ENCODE measurements around the gene FKBP2.

FKBP2 gene

GRCh38 chr11:64240435-64241240 lies at the start of gene FKBP2:
TSS of gene FKBP2 (plus strand) at chr11:64241095. CDS start at chr11:64242388, 1,293 bp downstream.
- peak; percentile 89 for DNase-seq

GRCh38 chr11:64192434-64192833 lies 48.5 kb upstream of the FKBP2 start:
- DNase-seq, result no peak

GRCh38 chr11:64196626-64197025 lies 44.3 kb upstream of the FKBP2 start:
- no peak for DNase-seq

DNA sequence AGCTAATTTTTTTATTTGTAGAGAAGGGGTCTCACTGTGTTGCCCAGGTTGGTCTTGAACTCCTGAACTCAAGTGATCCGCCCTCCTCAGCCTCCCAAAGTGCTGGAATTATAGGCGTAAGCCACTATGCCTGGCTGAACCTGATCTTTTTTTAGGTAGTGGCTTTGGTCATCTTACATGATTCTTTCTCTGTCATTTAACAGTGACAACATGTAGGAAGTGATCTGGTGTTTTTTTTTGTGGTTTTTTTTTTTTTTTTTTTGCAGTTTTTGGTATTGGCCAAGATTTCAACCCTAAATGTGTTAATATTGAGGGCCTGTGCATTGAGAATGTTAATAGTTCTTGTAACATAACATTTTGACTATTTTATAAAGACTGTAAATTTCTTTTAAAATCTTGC lies 42.4 kb upstream of the FKBP2 start:
- no peak for DNase-seq

- no peak for DNase-seq
Measured at GRCh38 chr11:64201543-64201942, 39.4 kb upstream of the FKBP2 start.

DNA sequence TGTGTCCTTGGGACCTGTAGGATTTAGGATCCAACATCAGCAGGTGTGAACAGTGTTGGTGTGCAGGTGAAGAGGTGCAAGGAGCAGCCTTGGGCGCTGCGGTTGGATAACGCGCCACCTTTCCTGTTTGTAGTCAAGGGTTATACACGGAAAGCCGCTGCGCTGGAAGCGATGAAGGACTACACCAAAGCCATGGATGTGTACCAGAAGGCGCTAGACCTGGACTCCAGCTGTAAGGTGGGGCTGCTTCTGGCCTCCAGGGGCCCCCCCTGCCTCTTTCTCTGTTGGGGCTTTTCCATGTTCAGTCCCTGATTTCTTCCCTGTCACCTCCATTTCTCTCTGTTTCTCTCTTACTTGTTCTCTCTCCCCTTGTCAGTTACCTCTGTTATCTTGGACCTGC lies 37.9 kb upstream of the FKBP2 start:
- no peak for DNase-seq

GRCh38 chr11:64203421-64204079 lies 37.3 kb upstream of the FKBP2 start:
- no peak for DNase-seq

GRCh38 chr11:64204080-64204440 lies 36.8 kb upstream of the FKBP2 start:
- no peak for DNase-seq

DNA sequence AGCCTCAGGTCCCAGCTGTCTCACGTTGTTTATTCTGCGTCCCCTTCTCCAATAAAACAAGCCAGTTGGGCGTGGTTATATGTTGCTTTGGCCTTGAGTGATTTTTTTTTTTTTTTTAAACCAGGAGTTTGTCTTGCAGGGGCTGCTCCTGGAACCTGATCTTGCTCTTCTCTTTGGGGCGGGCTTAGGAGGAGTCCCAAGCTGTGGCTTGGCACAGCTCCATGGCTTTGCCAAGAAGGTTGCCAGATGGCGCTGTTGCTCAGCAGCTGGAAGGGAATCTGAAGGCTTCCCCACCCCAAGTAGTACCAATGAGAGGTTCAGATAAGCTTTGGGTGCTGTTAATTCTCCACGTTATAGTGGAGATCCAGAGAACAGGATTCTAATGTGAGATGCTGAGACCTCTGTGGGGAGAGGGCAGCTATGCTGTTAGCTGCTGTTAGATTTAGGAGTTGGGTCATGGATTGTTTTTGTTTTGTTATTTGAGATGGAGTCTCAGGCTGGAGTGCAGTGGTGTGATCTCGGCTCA lies 36.4 kb upstream of the FKBP2 start:
- DNase-seq, result no peak

- no peak for DNase-seq
Measured at GRCh38 chr11:64206457-64207255, 34.2 kb upstream of the FKBP2 start, which contains the start of gene FERMT3. TSS of gene FERMT3 (plus strand) at chr11:64206721. CDS start at chr11:64207365, 644 bp downstream.

- no peak for DNase-seq
Measured at GRCh38 chr11:64207256-64208085, 33.4 kb upstream of the FKBP2 start.

GRCh38 chr11:64208086-64208795 lies 32.7 kb upstream of the FKBP2 start:
- no peak for DNase-seq

- DNase-seq, result no peak
Measured at GRCh38 chr11:64208796-64209562, 31.9 kb upstream of the FKBP2 start.

GRCh38 chr11:64209563-64209843 lies 31.4 kb upstream of the FKBP2 start:
- no peak for DNase-seq

GRCh38 chr11:64210301-64211020 lies 30.4 kb upstream of the FKBP2 start:
- DNase-seq, result no peak

DNA sequence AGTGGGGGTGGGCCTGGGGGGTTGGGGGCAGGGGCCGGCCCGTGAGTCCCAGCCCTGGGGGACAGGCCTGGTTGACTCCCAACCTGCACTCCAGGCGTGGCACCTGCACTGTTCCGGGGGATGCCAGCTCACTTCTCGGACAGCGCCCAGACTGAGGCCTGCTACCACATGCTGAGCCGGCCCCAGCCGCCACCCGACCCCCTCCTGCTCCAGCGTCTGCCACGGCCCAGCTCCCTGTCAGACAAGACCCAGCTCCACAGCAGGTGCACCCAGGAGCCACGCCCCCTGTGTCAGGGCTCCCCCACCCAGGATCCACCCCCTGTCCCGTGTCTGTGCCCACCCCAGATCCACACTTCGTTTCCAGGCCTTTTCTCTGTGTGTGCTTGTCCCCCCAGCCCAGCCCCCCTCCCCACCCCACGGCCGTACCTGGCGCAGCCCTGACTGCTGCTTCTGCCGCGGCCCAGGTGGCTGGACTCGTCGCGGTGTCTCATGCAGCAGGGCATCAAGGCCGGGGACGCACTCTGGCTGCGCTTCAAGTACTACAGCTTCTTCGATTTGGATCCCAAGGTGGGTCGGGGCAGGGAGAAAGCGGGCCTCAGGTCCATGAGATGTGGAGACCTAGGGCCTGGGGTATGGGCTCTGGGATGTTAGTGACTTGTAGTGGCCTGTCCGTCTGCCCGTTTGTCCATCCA lies 29.6 kb upstream of the FKBP2 start:
- no peak for DNase-seq

- DNase-seq, result no peak
Measured at GRCh38 chr11:64216879-64217278, 24.0 kb upstream of the FKBP2 start.

GRCh38 chr11:64218628-64219353 lies 22.1 kb upstream of the FKBP2 start:
- no peak for DNase-seq

- DNase-seq, result no peak
Measured at GRCh38 chr11:64219354-64219684, 21.6 kb upstream of the FKBP2 start.

Data from NCI-H1417 treated with DMSO at 0.1 percent for 48 hours (cell line).